ENCODE data around the gene STK40. TPM values are rescaled to one million over a fixed set of nuclear protein-coding genes. Genes with fewer than 3 reads are reported as not detected.

The STK40 gene
- total and polyA plus RNA-seq, 9 of the 15 experiments (the other 6 are each of a cell fraction or from before 2014, with no cell fraction given), result 0.69 to 94.3 (median 39.1) TPM

- TF ChIP-seq RBM34 (IDR thresholded peaks at IDR 0.05; ENCODE audit: borderline replicate concordance, insufficient read depth, low read length), result no peak
- TF ChIP-seq STAG1 (CRISPR knock-in tag; IDR thresholded peaks at IDR 0.05; ENCODE audit: borderline replicate concordance), result peak; percentile 87; the same call in 1 of the 2 replicates
- TF ChIP-seq PTBP1 (IDR thresholded peaks at IDR 0.05; ENCODE audit: low read depth, low read length), result no peak
- no peak for TF ChIP-seq RNF219 (CRISPR knock-in tag; IDR thresholded peaks at IDR 0.05)
- TF ChIP-seq KLF16 (IDR thresholded peaks at IDR 0.05), result peak; percentile 68; the same call in 1 of the 2 replicates
- no peak for TF ChIP-seq ZKSCAN1 (IDR thresholded peaks at IDR 0.05; ENCODE audit: low read depth, low read length)
- no peak for TF ChIP-seq PHF20 (IDR thresholded peaks at IDR 0.05; ENCODE audit: partially characterized antibody)
- no peak for TF ChIP-seq FOS (IDR thresholded peaks at IDR 0.05; ENCODE audit: extremely low read depth, insufficient read length)
- TF ChIP-seq CXXC5 (CRISPR knock-in tag; IDR thresholded peaks at IDR 0.05), result no peak
- TF ChIP-seq ZNF584 (CRISPR knock-in tag; IDR thresholded peaks at IDR 0.05; ENCODE audit: low read depth), result no peak
- no peak for TF ChIP-seq ZBTB34 (CRISPR knock-in tag; IDR thresholded peaks at IDR 0.05)
Measured at GRCh38 chr1:36420836-36421317, 35.2 kb upstream of the STK40 start (continued).
